Smooth muscle cell (in vitro differentiated cells): ENCODE results near the gene DCAF17. TPM values are rescaled to one million over a fixed set of nuclear protein-coding genes. Genes with fewer than 3 reads are reported as not detected.
A peak's percentile ranks its signal among the peaks of the same experiment; 100 is the strongest.

Source experiments
- DNase-seq: peaks from one replicate; lab custom pipeline; 2025; ENCODE audit not compliant: unreplicated experiment; lab: John Stamatoyannopoulos, UW
- H2AFZ ChIP-seq: fragments of 200-600 bp; sonication (generic); 2 replicates; pipeline ENCODE4 v1.6.0; 2016; ENCODE audit warnings: antibody characterized with exemption, low read depth, mild to moderate bottlenecking
- H3F3A ChIP-seq: fragments of 200-600 bp; sonication (generic); 2 replicates; pipeline ENCODE4 v1.6.0; 2017; ENCODE audit warnings: antibody characterized with exemption, low read depth
- H3K27ac ChIP-seq: fragments of 200-600 bp; sonication (generic); 2 replicates; pipeline ENCODE4 v1.5.1; 2016; ENCODE audit warnings: low read depth, mild to moderate bottlenecking
- H3K27me3 ChIP-seq: fragments of 200-600 bp; sonication (generic); 2 replicates; pipeline ENCODE4 v1.6.1; 2016; ENCODE audit warnings: low read depth, mild to moderate bottlenecking
- H3K36me3 ChIP-seq: fragments of 200-600 bp; sonication (generic); 2 replicates; pipeline ENCODE4 v1.5.1; 2016; ENCODE audit warnings: low read depth
- H3K4me1 ChIP-seq: fragments of 200-600 bp; sonication (generic); 2 replicates; pipeline ENCODE4 v1.5.1; 2016; ENCODE audit warnings: low read depth
- H3K4me2 ChIP-seq: fragments of 200-600 bp; sonication (generic); 2 replicates; pipeline ENCODE4 v1.6.0; 2016; ENCODE audit warnings: mild to moderate bottlenecking
- H3K4me3 ChIP-seq: fragments of 200-600 bp; sonication (generic); 2 replicates; pipeline ENCODE4 v1.5.1; 2016; ENCODE audit warnings: mild to moderate bottlenecking
- H3K79me2 ChIP-seq: fragments of 200-600 bp; sonication (generic); 2 replicates; pipeline ENCODE4 v1.6.0; 2016; ENCODE audit warnings: low read depth, mild to moderate bottlenecking
- H3K9ac ChIP-seq: fragments of 200-600 bp; sonication (generic); 2 replicates; pipeline ENCODE4 v1.6.0; 2016; ENCODE audit warnings: low read depth
- H3K9me3 ChIP-seq: fragments of 200-600 bp; sonication (generic); replicated peaks from 2 replicates; pipeline ENCODE4 v1.5.1; 2016; ENCODE audit warnings: low read depth
- H4K20me1 ChIP-seq: fragments of 200-600 bp; sonication (generic); 2 replicates; pipeline ENCODE4 v1.6.0; 2016; ENCODE audit warnings: low read depth
- WGBS: methylation state at CpG from one replicate; pipeline ENCODE4 v1.1.7; 2016; ENCODE audit warnings: low lambda C conversion rate; 5-methylcytosine and 5-hydroxymethylcytosine counted together
- polyA plus RNA-seq: library from polyadenylated mRNA; unstranded; fragments of >200 nt; fragmentation: Nextera tagmentation; extraction: Ambion mirVana; gene quantifications from 2 replicates; pipeline ENCODE4 v1.2.1, GENCODE V29; 2016
- total RNA-seq: library from RNA; depleted of rRNA; stranded (reverse); fragments of >200 nt; gene quantifications from 2 replicates; pipeline ENCODE4 v1.2.3, GENCODE V29; 2014
- TF ChIP-seq, protein P1 (sequence below): fragments of 200-600 bp; sonication (generic); IDR thresholded peaks from 2 replicates; pipeline ENCODE4 v1.5.1; 2017; ENCODE audit warnings: borderline replicate concordance, mild to moderate bottlenecking, antibody characterized with exemption; ENCODE audit not compliant: insufficient read depth, poor library complexity, severe bottlenecking

Gene DCAF17
- total and polyA plus RNA-seq, 2 experiments from 2014 or later = 4.3 to 17.2 TPM

DNA sequence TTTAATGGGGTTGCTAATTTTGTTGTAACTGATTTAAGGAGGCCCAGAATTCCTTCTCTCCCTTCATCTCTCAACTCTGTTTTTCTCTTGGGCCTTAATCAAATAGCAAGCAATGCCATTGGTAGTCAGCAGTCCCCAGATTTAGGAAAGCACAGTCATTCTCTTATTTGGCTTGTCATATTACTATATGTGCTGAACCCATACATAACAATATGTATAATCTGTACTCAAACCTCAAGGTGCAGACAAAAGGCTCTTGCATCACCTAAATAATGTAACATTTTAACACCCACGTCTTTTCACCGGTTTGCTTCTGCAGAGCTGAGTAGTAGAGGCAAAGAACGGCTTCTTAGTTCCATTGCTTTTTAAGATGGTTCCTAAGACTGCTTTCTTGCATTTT lies 33.6 kb upstream of the DCAF17 start:
- H3K4me1 ChIP-seq = no peaks in the 10 kb centered on the region
- H3K27ac ChIP-seq = no peak overlapping the region
- H4K20me1 ChIP-seq = peaks cover 6% of the 10 kb centered on the region
- H2AFZ ChIP-seq = no peak overlapping the region
- H3K4me3 ChIP-seq = no peak overlapping the region
- no peaks in the 10 kb centered on the region for H3K27me3 ChIP-seq
- H3K9ac ChIP-seq = no peak overlapping the region
- H3F3A ChIP-seq = no peaks in the 10 kb centered on the region
- no peaks in the 10 kb centered on the region for H3K9me3 ChIP-seq
- TF ChIP-seq, protein P1, sequence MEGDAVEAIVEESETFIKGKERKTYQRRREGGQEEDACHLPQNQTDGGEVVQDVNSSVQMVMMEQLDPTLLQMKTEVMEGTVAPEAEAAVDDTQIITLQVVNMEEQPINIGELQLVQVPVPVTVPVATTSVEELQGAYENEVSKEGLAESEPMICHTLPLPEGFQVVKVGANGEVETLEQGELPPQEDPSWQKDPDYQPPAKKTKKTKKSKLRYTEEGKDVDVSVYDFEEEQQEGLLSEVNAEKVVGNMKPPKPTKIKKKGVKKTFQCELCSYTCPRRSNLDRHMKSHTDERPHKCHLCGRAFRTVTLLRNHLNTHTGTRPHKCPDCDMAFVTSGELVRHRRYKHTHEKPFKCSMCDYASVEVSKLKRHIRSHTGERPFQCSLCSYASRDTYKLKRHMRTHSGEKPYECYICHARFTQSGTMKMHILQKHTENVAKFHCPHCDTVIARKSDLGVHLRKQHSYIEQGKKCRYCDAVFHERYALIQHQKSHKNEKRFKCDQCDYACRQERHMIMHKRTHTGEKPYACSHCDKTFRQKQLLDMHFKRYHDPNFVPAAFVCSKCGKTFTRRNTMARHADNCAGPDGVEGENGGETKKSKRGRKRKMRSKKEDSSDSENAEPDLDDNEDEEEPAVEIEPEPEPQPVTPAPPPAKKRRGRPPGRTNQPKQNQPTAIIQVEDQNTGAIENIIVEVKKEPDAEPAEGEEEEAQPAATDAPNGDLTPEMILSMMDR = no peak
- DNase-seq = no peak
- no peak overlapping the region for H3K4me2 ChIP-seq
- peaks cover 30% of the 10 kb centered on the region for H3K79me2 ChIP-seq
- no peaks in the 10 kb centered on the region for H3K36me3 ChIP-seq
- WGBS = 86% methylated on average over 3 of the region's 3 CpGs

DNA sequence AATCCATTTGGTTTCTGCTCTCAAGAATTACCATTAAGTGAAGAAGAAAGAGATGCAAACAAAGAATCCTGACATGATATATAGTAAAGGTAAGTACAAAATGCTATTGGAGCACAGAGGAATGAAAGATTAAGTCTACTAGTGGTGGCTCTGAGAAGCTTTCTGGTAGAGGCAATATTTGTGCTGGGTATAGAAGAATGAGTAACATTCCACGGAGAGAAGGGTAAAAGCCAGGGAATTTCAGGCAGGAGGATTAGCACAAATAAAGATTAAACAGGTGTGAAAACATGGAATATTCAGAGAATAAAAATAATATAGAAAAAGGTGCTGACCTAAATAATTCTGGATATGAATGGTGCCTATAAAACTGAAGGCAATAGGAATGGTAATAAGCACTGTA lies 32.1 kb upstream of the DCAF17 start:
- Histone ChIP-seq H3K36me3 (no peaks in the 10 kb centered on the region), H4K20me1 (no peaks in the 10 kb centered on the region), H3K4me3 (no peak overlapping the region), H3K27ac (no peak overlapping the region), H3K79me2 (peaks cover 20% of the 10 kb centered on the region), H3K9ac (no peak overlapping the region), H2AFZ (no peak overlapping the region), H3K9me3 (no peaks in the 10 kb centered on the region), H3K4me2 (no peak overlapping the region), H3K4me1 (no peaks in the 10 kb centered on the region), H3F3A (no peaks in the 10 kb centered on the region), H3K27me3 (no peaks in the 10 kb centered on the region)
- no peak for DNase-seq
- TF ChIP-seq, protein P1 = no peak
- 95% methylated on average over 1 of the region's 1 CpG for WGBS

DNA sequence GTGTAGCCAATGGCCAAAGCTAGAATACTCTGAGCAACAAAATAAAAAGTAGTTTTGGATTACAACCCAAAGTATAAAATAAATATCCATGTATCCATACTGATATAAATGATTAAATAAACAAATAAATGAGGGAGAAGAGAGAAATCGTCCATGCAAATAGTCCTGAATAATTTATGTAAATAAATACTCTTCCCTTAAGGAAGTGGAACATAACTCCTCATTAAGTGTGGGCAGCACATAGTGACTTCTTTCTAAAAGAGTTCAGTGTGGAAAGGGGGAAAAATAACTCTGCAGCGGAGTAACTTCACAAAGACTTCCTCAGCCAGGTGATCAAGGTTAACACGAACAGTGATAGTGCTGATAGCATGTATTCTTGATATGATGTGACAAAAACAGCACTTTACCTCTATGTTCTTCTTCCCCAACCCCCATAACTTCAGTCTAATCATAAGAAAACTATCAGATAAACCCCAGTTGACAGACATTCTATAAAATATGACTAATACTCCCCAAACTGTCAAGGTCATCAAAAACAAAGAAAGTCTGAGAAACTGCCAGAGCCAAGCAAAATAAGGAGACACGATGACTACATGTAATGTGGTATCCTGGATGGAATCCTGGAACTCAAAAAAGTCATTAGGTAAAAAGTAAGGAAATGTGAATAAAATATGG lies 31.0 kb upstream of the DCAF17 start:
- Histone ChIP-seq H3K27ac (peak overlapping the region; percentile 54), H3K4me1 (no peaks in the 10 kb centered on the region), H3K4me2 (no peak overlapping the region), H3K9me3 (no peaks in the 10 kb centered on the region), H4K20me1 (no peaks in the 10 kb centered on the region), H3K79me2 (peaks cover 12% of the 10 kb centered on the region), H3K9ac (no peak overlapping the region), H2AFZ (no peak overlapping the region), H3K36me3 (no peaks in the 10 kb centered on the region), H3F3A (no peaks in the 10 kb centered on the region), H3K27me3 (no peaks in the 10 kb centered on the region), H3K4me3 (no peak overlapping the region)
- DNase-seq = no peak
- TF ChIP-seq, protein P1 = no peak
- 90% methylated on average over 4 of the region's 4 CpGs for WGBS

DNA sequence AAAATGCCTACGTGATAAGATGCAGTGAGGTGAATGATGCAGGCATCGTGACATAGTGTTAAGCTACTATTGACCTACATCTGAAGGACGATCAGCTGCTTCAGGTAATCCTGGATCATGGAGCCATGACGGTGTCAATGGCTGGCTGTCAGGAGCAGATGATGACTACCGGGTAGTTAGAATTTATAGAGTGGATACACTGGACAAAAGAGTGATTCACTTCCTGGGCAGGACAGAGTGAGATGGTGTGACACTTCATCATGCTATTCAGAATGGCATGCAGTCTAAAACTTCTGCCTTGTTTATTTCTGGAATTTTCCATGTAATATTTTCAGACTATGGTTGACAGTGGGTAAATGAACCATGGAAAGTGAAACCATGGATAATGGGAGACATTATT lies 29.8 kb upstream of the DCAF17 start:
- TF ChIP-seq, protein P1 = no peak
- Histone ChIP-seq H3K36me3 (no peaks in the 10 kb centered on the region), H3K27me3 (no peaks in the 10 kb centered on the region), H3K9ac (no peak overlapping the region), H3K4me2 (peak overlapping the region; percentile 16), H2AFZ (no peak overlapping the region), H3K79me2 (peaks cover 10% of the 10 kb centered on the region), H3F3A (no peaks in the 10 kb centered on the region), H3K27ac (peak overlapping the region; percentile 69), H4K20me1 (no peaks in the 10 kb centered on the region), H3K4me3 (no peak overlapping the region), H3K4me1 (peaks cover under 1% of the 10 kb centered on the region), H3K9me3 (no peaks in the 10 kb centered on the region)
- no peak for DNase-seq
- WGBS = 53% methylated on average over 5 of the region's 5 CpGs
